Body of pancreas (tissue), 4 donors: ENCODE results near the gene TOM1L2. TPM values are rescaled to one million over a fixed set of nuclear protein-coding genes. Genes with fewer than 3 reads are reported as not detected.
A peak's percentile ranks its signal among the peaks of the same experiment; 100 is the strongest.

Source experiments
- ATAC-seq: fragments of 150-250 bp; one replicate; pipeline ENCODE4 v1.9.1; 2016
- DNase-seq, 4 donors: peaks; one replicate each; pipeline ENCODE4 v3.0.0-alpha.2; 2019
- H3K27ac ChIP-seq, 4 donors: fragments of 200-600 bp; sonication (generic); 1 replicate in 3 of 4; 2 replicates in 1 of 4; pipeline versions ENCODE4 v1.5.1 to v1.6.1; 2016 to 2019; ENCODE audit warnings: mild to moderate bottlenecking in 1 of 4, mixed read lengths in 1 of 4, moderate library complexity in 1 of 4
- H3K27me3 ChIP-seq, 2 donors: fragments of 200-600 bp; sonication (generic); one replicate each; pipeline ENCODE4 v1.6.0; 2016; ENCODE audit warnings: mild to moderate bottlenecking in 1 of 2
- H3K36me3 ChIP-seq, 2 donors: fragments of 200-600 bp; sonication (generic); replicated peaks in 1 of 2; 2 replicates each; pipeline ENCODE4 v1.5.1; 2016; ENCODE audit warnings: low read depth in 2 of 2; ENCODE audit not compliant: insufficient read depth in 1 of 2
- H3K4me1 ChIP-seq: fragments of 200-600 bp; sonication (generic); one replicate; pipeline ENCODE4 v1.6.0; 2016
- H3K4me3 ChIP-seq, 2 donors: fragments of 200-600 bp; sonication (generic); 1 replicate in 1 of 2; 2 replicates in 1 of 2; pipeline ENCODE4 v1.5.1; 2016 to 2019
- H3K9me3 ChIP-seq, 3 donors: fragments of 200-600 bp; sonication (generic); 1 replicate in 2 of 3; 2 replicates in 1 of 3; pipeline ENCODE4 v1.5.1; 2016
- POLR2A ChIP-seq, 3 donors: fragments of 450-650 bp; IDR thresholded peaks; one replicate each; pipeline ENCODE4 v1.6.1; 2016; ENCODE audit warnings: antibody characterized with exemption in 3 of 3, mild to moderate bottlenecking in 2 of 3
- WGBS, 2 donors: methylation state at CpG; one replicate each; pipeline ENCODE4 v1.1.5; 2017; 5-methylcytosine and 5-hydroxymethylcytosine counted together
- intact Hi-C: fragments of 100-400 bp; cut with DNase I; formaldehyde crosslinking; loops from one replicate; pipeline ENCODE4 v1.15.1; 2023
- total RNA-seq, 2 donors: library from RNA; depleted of rRNA; stranded (reverse); fragments of >200 nt; gene quantifications; one replicate each; pipeline ENCODE4 v1.1.0, GENCODE V29; 2016
- TF ChIP-seq, protein P1 (sequence below), 7 experiments: fragments of 450-650 bp in 4 of 7; fragments of 200-600 bp in 3 of 7; sonication (generic) in 3 of 7; IDR thresholded peaks; one replicate each; pipeline ENCODE4 v1.5.1; 2016 to 2019; ENCODE audit warnings: antibody characterized with exemption in 7 of 7

The TOM1L2 gene
- total RNA-seq, 2 donors from 2014 or later = 35.9 to 55.8 TPM

DNA sequence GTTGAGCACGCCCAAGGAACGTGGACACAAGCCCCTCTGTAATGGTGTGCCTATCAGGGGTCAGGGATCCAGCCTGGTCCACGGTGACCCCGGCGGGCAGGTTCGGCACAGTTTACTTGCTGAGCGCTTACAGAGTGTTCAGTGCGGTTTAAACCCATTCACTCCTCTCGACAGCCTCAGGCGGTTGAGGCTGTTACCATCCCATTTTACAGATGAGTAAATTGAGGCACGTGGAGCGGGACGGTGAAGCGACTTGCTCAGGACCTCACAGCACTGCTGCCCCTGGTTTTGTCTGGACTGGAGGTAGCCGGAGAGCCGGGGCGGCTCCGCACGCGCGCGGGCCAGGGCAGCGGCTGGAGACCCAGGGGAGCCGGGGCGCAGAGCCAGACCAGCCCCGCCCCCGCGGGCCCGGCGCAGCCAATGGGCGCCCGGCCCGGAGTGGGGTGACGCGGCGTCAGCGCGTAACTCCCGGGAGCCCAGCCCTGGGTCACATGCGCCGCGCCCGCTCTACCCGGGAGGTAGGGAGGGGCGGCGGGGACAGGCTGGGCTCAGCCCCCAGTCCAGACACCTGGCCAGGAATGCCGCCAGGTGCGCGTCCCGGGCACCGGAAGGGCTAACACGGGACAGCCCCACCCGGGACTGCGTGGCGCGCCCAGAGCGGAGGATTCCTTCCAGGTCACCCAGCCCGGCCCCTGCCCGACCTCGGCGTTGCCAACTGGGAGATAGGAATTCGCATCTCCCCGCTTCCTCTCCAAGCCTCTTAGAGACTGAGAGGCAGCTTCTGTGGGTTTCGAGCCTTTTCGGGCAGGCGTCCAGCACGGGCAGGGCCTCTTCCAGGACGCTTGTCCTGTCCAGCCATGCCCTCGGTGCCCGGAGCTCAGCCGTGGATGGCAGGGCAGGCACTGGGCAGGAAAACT is 132.2 kb downstream of the TOM1L2 start:
- intact Hi-C loops = no loop called here
- Histone ChIP-seq H3K4me1 (peaks cover 78% of the 10 kb centered on the region), H3K36me3 (no peaks in the 10 kb centered on the region), H3K27me3 (no peaks in the 10 kb centered on the region), H3K27ac (peak overlapping the region; percentile 98 to 100 (median 100)), H3K9me3 (no peaks in the 10 kb centered on the region), H3K4me3 (no peak overlapping the region)
- WGBS, 2 donors = 1 to 7% methylated on average over 8 to 62 of the region's 71 CpGs
- TF ChIP-seq POLR2A (IDR thresholded peaks at IDR 0.05) = peak; percentile 88 to 95 (median 92)
- TF ChIP-seq, protein P1, sequence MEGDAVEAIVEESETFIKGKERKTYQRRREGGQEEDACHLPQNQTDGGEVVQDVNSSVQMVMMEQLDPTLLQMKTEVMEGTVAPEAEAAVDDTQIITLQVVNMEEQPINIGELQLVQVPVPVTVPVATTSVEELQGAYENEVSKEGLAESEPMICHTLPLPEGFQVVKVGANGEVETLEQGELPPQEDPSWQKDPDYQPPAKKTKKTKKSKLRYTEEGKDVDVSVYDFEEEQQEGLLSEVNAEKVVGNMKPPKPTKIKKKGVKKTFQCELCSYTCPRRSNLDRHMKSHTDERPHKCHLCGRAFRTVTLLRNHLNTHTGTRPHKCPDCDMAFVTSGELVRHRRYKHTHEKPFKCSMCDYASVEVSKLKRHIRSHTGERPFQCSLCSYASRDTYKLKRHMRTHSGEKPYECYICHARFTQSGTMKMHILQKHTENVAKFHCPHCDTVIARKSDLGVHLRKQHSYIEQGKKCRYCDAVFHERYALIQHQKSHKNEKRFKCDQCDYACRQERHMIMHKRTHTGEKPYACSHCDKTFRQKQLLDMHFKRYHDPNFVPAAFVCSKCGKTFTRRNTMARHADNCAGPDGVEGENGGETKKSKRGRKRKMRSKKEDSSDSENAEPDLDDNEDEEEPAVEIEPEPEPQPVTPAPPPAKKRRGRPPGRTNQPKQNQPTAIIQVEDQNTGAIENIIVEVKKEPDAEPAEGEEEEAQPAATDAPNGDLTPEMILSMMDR (IDR thresholded peaks at IDR 0.05) = peak in 2 of 7 experiments; percentile 6 to 9
- DNase-seq = peak; percentile 95 to 97 (median 96)
- peak; percentile 82 for ATAC-seq

DNA sequence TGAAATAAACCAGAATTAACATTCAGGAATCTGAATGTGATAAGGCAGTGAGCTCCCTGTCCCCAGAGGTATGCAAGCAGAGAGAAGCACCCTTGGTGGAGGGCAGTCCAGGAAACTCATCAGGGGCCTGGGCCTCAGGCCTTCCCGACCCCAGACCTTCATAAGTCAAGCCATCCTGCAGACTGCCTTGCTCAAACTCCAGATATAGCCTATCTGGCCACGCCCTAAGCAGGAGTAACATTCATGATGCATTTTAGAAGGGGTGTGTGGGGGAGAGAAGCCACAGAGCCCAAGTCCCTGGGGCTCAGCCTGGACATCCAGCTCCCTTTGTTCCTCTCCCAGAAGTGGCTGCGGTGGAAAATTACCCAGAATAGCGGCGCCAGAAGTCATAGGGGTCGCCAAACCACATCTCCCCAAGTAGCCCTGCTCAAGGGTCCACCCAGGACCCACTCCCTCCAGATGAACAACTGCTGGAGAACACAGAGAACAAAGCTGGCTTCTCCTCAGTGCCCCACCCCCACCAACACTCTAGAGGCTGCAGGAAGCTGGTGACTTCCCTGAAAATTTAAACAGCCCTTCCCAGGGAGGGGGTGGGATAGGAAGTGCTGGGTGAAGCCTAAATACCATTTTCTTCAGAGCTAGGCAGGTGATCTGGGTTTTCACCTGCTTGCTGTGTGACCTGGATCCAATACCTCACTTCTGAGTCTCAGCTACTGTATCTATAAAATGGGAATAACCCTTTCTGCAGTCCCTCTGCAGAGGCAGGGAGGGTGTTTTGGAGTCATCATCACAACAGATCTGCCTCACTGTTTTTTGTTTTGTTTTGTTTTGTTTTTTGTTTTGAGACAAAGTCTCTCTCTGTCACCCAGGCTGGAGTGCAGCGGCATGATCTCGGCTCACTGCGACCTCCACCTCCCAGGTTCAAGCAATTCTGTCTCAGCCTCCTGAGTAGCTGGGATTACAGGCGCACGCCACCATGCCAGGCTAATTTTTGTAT is 133.9 kb downstream of the TOM1L2 start:
- ATAC-seq (no peak), DNase-seq (peak in 3 of 4 donors; percentile 67 to 87 (median 70))
- Histone ChIP-seq H3K9me3 (no peaks in the 10 kb centered on the region), H3K4me3 (no peak overlapping the region), H3K27me3 (no peaks in the 10 kb centered on the region), H3K36me3 (no peaks in the 10 kb centered on the region), H3K27ac (peak overlapping the region; percentile 97 to 100 (median 99)), H3K4me1 (peaks cover 89% of the 10 kb centered on the region)
- intact Hi-C loops = no loop called here
- 65 to 87% methylated on average over 6 to 11 of the region's 11 CpGs for WGBS, 2 donors
- TF ChIP-seq POLR2A (IDR thresholded peaks at IDR 0.05) = peak in 1 of 3 donors; percentile 19
- TF ChIP-seq, protein P1 (IDR thresholded peaks at IDR 0.05) = no peak

DNA sequence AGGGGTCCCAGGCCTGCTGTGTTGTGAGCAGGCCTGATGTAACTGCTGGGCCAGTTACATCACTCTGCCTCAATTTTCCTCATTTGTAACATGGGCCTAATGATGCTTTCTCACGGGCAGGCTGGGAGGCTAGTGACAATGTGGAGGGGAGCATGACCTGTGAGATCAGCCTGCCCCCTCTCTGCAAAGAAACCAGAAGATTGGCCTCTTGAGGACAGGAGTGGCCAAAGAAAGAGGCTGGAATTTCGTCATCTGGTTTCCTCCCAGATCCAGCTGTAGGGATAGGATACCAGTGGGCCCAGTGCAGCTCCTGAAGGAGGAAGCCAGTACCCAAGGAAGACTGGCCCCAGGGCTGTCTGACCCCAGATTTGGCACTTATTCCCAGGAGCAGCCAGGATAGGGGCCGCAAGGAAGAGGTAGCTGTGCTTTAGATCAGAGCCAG is 134.8 kb downstream of the TOM1L2 start:
- Histone ChIP-seq H3K27ac (peak overlapping the region; percentile 97 to 100 (median 99)), H3K36me3 (no peaks in the 10 kb centered on the region), H3K9me3 (no peaks in the 10 kb centered on the region), H3K27me3 (no peaks in the 10 kb centered on the region), H3K4me3 (no peak overlapping the region), H3K4me1 (peaks cover 80% of the 10 kb centered on the region)
- intact Hi-C loops = no loop called here
- ATAC-seq (no peak), DNase-seq (peak in 3 of 4 donors; percentile 45 to 61 (median 56))
- 36 to 48% methylated on average over 3 of the region's 3 CpGs for WGBS, 2 donors
- TF ChIP-seq, protein P1 (IDR thresholded peaks at IDR 0.05) = no peak
- TF ChIP-seq POLR2A (IDR thresholded peaks at IDR 0.05) = peak in 1 of 3 donors; percentile 25

DNA sequence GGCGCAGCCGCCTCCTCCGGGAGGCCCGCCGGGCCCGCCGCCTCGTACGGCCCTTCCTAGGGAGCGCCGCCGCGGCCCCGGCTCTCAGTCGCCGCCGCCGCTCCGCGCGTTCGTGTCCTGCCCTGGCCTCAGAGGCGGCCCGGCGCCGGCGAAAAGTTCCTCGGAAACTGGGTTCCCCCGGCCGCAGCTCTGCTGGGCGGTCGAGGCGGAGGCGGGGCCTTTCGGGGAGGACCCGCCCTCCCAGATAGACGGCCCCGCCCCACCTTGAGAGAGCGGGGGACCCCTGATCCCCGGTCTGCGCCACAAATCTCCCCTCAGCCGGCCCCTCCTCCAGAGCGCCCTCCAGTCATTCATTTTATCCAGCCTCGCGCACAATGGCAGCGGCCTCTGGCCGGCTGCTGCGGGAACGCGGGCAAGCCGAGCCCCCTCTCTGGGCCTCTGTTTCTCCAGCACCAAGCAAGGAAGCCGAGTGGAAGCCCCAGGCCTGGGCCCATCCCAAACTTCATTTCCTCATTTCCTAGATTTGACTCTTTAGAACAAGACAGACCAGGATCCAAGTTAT is 135.3 kb downstream of the TOM1L2 start, which contains the start of gene SREBF1:
TSS of gene SREBF1 (minus strand) at position 169 of the 562 bp plus-strand sequence. CDS start 169 bp downstream, outside the sequence.
- H3K4me1 ChIP-seq = peaks cover 78% of the 10 kb centered on the region
- DNase-seq = peak; percentile 47 to 68 (median 52)
- TF ChIP-seq, protein P1 (IDR thresholded peaks at IDR 0.05) = no peak
- no peak for TF ChIP-seq POLR2A (IDR thresholded peaks at IDR 0.05)

More for the DNA sequence above, 135.3 kb downstream of the TOM1L2 start, which contains the start of gene SREBF1:
- H3K27me3 ChIP-seq = no peaks in the 10 kb centered on the region
- WGBS, 2 donors = 2 to 8% methylated on average over 11 to 52 of the region's 52 CpGs
- peak within 1 kb of the TSS; percentile 97 to 100 (median 99) for H3K27ac ChIP-seq
- intact Hi-C loops = no loop called here
- peak within 1 kb of the TSS; percentile 32 to 89 for H3K4me3 ChIP-seq
- no peaks in the 10 kb centered on the region for H3K9me3 ChIP-seq
- ATAC-seq = peak; percentile 1
- H3K36me3 ChIP-seq = no peaks in the 10 kb centered on the region
